Inferior parietal cortex (tissue), 1 donor: ENCODE results near the gene TEX28.
"Not testable (repeated sequence)": the region's sequence is repeated elsewhere in the genome, so short reads cannot be mapped to it uniquely, and the experiment has no call there.

Source experiments
- DNase-seq: peaks from one replicate; pipeline ENCODE4 v3.0.0-alpha.2; 2016; ENCODE audit errors: extremely low spot score

The TEX28 gene

DNA sequence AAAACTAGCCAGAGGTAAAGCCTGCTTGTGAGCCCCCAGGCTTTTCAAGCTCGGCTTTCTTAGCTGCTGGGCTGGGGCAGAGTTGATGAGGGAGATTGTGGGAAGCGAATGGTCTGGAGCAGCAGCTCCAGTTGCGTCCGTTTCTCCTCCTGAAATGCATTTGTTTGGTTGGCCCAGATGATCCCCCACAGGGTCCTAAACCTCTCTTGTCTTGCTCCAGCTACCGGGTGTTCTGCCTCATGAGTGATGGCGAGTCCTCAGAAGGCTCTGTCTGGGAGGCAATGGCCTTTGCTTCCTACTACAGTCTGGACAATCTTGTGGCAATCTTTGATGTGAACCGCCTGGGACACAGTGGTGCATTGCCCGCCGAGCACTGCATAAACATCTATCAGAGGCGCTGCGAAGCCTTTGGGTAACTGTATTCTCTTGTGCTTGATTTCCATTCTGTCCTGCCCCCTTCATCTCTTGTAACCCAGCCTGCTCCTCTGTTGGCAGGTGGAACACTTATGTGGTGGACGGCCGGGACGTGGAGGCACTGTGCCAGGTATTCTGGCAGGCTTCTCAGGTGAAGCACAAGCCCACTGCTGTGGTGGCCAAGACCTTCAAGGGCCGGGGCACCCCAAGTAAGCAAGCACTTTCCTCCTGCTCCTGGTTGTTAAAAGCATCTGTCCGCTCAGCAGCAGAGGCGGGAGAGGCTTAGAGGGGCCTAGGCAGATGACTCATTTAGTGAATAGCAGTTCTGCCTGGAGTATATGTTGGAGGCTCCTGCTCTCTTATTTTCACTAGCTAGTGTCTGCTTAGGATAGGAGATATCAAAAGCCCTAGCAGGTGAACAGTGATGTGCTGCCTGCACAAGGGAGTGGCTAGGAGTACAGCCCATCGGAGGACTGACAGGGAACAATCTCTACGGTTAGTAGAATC, 16.0 kb upstream of the TEX28 start:
- DNase-seq: no peak

- no peak for DNase-seq
These were observed 14.3 kb upstream of the TEX28 start for GRCh38 chrX:154309041-154309775.

DNA sequence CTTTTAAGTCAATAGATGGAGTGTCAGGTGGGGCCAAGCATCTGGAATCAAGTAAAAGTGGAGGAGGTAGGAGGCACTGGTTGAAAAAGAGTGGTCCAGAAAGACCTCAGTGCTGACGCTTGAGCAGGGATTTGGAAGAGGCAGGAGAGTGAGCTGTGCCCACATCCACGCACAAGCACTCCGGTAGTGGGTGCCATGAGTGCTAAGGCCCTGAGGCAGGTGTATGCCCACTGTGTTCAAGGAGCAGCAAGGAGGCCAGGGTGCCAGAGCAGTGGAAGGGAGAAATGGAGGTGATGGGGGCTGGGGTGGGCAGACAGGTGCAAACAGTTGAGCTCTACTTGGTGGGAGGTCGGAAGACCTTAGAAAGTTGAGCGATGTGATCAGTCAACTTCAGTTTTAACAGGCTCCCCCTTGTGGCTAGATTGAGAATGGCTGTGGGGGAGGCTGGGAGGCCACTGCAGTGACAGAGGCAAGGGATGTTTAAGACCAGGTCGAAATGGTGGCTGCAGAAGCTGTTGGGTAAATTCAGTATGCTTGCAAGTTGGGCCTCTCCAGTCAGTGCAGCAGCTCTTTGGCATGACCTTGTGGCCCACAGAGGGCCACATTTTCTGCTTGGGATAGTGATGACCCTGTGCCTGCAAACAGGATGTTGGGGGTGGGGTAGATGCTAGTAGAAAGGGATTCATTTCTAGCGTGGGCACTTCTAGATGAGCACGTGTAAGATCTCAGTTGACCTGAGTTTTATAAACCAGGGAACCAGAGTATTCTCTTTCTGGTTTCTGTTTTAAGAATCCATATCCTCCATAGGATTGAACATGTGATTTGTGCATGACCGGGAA, 13.4 kb upstream of the TEX28 start:
- DNase-seq: peak; percentile 54

GRCh38 chrX:154307202-154307601, 12.3 kb upstream of the TEX28 start:
- no peak for DNase-seq

GRCh38 chrX:154305541-154306205, 10.7 kb upstream of the TEX28 start:
- DNase-seq: no peak

DNA sequence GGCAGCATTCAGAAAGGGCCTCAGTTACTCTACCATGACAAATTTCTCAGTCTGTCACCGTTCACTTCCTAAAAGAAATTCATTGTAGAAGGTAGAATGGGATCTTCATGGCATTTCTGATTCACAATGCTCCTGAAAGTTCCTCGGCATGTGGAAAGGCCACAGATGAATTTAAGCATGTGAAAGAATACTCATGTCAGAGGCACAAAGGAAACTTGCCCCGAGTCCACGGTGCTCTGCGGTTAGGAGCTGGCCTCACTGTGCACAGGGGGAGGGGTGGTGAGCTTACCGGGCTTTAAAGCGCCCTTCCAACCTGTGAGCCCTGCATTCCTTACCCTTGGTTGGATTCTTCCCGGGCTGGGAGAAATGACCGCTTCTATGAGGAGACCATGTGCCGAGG, 9.9 kb upstream of the TEX28 start:
- no peak for DNase-seq

- DNase-seq: no peak
These were observed 8.6 kb upstream of the TEX28 start for GRCh38 chrX:154303476-154303875.

GRCh38 chrX:154302998-154303397, 8.1 kb upstream of the TEX28 start:
- not testable (repeated sequence) for DNase-seq

DNA sequence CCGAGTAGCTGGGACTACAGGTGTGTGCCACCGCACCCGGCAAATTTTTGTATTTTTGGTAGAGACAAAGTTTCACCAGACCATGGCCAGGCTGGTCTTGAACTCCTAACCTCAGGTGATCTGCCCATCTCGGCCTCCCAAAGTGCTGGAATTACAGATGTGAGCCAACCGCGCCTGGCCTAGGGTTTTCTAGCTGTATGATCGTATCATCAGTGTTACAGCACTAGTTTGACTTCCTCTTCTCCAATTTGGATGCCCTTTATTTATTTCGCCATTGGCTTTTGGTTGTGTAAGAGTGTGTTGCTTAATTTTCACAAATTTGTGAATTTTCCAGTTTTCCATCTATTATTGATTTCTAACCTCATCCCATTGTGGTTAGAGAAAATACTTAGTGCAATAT, 5.9 kb upstream of the TEX28 start:
- DNase-seq: no peak

DNA sequence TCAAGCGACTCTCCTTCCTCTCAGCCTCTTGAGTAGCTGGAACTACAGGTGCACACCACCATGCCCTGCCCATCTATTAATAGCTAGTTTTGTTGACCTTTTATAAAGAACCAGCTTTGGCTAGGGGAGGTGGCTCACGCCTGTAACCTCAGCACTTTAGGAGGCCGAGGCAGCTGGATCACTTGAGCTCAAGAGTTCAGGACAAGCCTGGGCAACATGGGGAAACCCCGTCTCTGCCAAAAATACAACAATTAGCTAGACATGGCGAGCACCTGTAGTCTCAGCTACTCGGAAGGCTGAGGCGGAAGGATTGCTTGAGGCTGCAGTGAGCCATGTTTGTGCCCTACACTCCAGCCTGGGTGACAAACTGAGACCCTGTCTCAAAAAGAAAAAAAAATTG, 3.4 kb upstream of the TEX28 start:
- no peak for DNase-seq

DNA sequence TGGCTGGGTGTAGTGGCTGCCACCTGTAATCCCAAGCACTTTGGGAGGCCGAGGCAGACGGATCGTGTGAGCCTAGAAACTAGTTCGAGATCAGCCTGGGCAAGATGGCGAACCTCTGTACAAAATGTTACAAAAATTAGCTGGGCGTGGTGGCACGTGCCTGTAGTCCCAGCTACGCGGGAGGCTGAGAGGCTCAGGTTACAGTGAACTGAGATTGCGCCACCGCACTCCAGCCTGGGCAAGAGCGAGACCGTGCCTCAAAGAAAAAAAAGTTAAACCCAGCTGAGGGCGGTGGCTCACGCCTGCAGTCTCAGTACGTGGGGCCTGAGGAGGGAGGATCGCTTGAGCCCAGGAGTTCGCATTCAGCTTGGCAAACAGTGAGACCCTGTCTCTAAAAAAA, 1.8 kb upstream of the TEX28 start:
- no peak for DNase-seq

DNA sequence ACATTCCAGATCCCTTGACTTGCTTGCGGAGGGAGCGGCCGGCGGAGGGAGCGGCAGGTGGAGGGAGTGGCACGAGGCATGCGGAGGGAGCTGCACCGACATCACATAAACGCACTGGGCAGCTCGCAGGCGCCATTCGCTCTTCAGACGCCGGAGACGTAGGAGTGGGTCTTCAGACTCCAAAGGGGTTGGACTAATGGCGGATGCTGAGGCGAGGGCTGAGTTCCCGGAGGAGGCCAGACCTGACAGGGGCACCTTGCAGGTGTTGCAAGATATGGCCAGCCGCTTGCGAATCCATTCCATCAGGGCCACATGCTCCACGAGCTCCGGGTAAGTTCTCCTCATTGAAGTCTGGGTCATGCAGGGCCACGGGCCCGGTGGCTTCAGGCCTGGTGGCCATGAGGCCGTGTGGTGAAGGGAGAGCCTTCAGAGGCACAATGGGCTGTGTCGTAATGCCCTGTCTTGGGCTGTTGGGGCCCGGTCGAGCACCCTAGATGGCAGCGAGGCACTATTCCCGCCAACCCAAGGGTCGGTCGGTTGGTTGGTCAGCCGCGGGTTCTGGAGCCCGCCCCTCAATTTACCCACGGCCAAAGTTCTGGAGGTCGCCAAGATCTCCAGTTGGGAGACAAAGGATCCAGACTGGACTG, 863 bp upstream of the TEX28 start, which contains the start of gene TKTL1:
Gene TKTL1 (plus strand): TSS at position 132 of the 647 bp plus-strand sequence. CDS start 65 bp downstream, at position 197.
- DNase-seq: no peak

GRCh38 chrX:154286406-154286805, 8.5 kb downstream of the TEX28 start:
- not testable (repeated sequence) for DNase-seq

DNA sequence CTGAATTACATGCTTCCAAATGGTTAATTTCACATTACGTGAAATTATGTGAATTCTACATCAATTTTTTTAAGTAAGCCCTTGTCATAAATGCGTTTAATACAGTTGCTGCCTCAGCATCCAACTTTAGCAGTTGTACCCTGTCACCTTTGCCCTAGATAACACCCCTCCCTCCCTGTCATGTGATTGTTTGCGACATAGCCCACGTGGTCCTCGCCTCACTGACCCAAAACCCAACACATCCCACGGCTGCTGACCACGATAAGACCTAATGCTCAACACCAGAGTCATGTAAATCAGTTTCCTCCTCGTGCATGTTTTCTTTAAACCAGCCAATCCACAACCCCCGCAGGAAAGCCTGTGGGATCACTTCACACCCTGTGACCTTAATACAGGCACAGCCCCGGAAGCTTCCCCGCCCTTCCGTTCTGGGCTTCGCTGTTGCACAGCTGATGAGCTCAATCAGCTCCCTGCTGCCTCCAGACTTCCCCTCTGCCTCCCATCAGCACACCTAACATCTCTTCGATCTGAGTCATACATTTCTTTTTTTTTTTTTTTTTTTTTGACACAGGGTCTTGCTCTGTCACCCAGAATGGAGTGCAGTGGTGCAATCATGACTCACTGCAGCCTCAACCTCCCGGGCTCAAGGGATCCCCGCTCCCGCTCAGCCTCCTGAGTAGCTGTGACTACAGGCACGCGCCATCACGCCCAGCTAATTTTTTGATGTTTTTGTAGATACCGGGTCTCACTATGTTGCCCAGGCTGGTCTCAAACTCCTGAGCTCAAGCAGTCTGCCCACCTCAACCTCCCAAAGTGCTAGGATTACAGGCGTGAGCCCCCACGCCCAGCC, 10.2 kb downstream of the TEX28 start:
- not testable (repeated sequence) for DNase-seq

GRCh38 chrX:154269245-154269644, 25.7 kb downstream of the TEX28 start:
- DNase-seq: not testable (repeated sequence)

DNA sequence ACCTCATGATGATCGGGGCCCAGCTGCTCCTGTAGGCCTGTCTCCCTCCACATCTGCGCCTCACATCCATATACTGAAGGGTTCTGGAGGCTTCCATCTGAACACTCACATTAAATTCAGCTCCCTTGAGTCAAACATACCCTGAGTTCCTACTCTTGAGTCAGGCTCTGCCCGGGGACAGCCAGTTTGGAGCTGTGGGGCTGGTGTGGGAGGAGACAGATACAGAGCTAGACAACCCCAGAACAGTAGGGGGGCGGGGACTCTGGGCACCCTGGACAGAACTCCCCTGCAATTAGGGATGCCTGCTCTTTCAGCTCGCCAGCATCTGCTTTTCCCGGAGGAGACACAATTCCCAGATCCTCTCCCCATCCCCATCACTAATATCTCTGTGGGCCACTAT, 31.9 kb downstream of the TEX28 start:
- DNase-seq: not testable (repeated sequence)

DNA sequence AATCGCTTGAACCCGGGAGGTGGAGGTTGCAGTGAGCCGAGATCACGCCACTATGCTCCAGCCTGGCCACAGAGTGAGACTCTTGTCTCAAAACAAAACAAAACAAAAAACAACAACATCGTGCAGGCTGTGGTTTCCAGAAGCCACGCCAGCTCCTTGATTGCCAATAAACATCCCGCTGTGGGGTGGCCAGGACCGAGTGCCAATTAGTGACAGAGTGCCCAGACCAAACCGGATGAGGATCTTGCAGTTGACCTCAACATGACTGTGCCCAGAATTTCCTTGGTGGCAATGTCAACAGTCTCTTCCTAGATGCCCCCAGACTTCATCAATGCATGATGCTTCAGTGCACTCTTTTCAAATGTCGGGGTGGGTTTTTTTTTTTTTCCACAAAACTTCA, 36.2 kb downstream of the TEX28 start:
- DNase-seq: not testable (repeated sequence)

DNA sequence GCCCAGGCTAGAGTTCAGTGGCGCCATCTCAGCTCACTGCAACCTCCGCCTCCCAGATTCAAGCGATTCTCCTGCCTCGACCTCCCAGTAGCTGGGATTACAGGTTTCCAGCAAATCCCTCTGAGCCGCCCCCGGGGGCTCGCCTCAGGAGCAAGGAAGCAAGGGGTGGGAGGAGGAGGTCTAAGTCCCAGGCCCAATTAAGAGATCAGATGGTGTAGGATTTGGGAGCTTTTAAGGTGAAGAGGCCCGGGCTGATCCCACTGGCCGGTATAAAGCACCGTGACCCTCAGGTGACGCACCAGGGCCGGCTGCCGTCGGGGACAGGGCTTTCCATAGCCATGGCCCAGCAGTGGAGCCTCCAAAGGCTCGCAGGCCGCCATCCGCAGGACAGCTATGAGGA, 37.6 kb downstream of the TEX28 start, which contains the start of gene OPN1MW3:
Gene OPN1MW3 (plus strand): TSS at position 301 of the 400 bp plus-strand sequence. CDS start 38 bp downstream, at position 339.
- not testable (repeated sequence) for DNase-seq

DNA sequence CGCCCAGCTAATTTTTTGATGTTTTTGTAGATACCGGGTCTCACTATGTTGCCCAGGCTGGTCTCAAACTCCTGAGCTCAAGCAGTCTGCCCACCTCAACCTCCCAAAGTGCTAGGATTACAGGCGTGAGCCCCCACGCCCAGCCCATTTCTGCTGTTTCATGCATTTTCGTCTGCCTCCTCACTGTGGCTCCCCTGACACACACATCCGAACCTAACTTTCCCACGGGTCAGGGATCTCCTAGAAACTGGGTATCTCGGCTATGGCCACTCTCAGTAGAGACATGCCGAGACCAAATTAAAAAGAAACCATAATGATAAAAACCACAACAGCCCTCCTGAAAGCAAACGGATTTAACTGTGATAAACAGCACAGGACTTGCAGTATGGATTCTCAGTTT, 46.8 kb downstream of the TEX28 start:
- not testable (repeated sequence) for DNase-seq
